Stomach smooth muscle (tissue), 2 donors: ENCODE results near the gene UBE2J2.

Experiments used
- H3K27ac ChIP-seq: one replicate; pipeline ENCODE4 v1.7.0; 2013; ENCODE audit warnings: mild to moderate bottlenecking, low read length, inconsistent platforms
- H3K27me3 ChIP-seq, 2 donors: one replicate each; pipeline ENCODE4 v1.7.0; 2013; ENCODE audit warnings: low read length in 2 of 2; ENCODE audit not compliant: insufficient read depth in 2 of 2, control insufficient read depth in 1 of 2
- H3K36me3 ChIP-seq, 2 donors: one replicate each; pipeline ENCODE4 v1.7.0; 2013; ENCODE audit warnings: low read length in 2 of 2; ENCODE audit not compliant: control insufficient read depth in 2 of 2, insufficient read depth in 2 of 2
- H3K4me1 ChIP-seq: one replicate; pipeline ENCODE4 v1.7.0; 2013; ENCODE audit warnings: low read length; ENCODE audit not compliant: control insufficient read depth, insufficient read depth
- H3K4me3 ChIP-seq, 2 donors: one replicate each; pipeline ENCODE4 v1.7.0; 2013; ENCODE audit warnings: low read length in 2 of 2
- H3K9ac ChIP-seq, 2 donors: one replicate each; pipeline ENCODE4 v1.7.0; 2013; ENCODE audit warnings: low read length in 2 of 2, mild to moderate bottlenecking in 1 of 2
- H3K9me3 ChIP-seq, 2 donors: one replicate each; pipeline ENCODE4 v1.7.0; 2013; ENCODE audit warnings: low read length in 2 of 2; ENCODE audit not compliant: control insufficient read depth in 2 of 2
- donor health status: healthy.
- donor health status: Pancreatic carcinoma.

The UBE2J2 gene

GRCh38 chr1:1220197-1220596 lies 53.5 kb downstream of the UBE2J2 start:
- Histone ChIP-seq H3K9me3 (no peaks in the 10 kb centered on the region), H3K4me1 (peaks cover 4% of the 10 kb centered on the region), H3K27me3 (no peaks in the 10 kb centered on the region), H3K4me3 (no peak overlapping the region), H3K9ac (no peak overlapping the region), H3K27ac (no peak overlapping the region), H3K36me3 (peaks cover 17 to 32% of the 10 kb centered on the region in 2 donors)

DNA sequence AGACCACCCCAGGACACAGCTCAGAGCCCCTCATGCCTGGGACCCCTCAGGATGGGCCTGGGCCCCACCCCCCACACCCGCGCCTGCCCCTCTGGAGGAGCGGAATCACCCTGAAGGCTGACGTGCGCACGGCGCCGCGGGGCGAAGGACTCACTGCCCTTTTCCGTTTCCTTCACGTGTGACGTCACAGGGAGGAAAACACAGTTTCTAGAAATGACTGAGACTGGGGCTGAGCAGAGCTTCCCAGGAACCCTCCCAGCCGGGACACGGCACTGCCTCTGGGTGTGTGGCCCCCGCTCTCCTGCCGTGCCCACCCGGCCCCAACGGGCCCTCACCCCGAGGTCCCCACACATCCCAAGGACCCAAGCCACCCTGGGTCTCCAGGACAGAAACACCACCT lies 54.3 kb downstream of the UBE2J2 start:
- Histone ChIP-seq H3K27me3 (no peaks in the 10 kb centered on the region), H3K27ac (no peak overlapping the region), H3K9ac (no peak overlapping the region), H3K4me1 (peaks cover 6% of the 10 kb centered on the region), H3K36me3 (peaks cover 17 to 26% of the 10 kb centered on the region in 2 donors), H3K9me3 (no peaks in the 10 kb centered on the region), H3K4me3 (no peak overlapping the region)

- Histone ChIP-seq H3K4me1 (peaks cover 6% of the 10 kb centered on the region), H3K4me3 (no peak overlapping the region), H3K9ac (no peak overlapping the region), H3K9me3 (no peaks in the 10 kb centered on the region), H3K27me3 (no peaks in the 10 kb centered on the region), H3K27ac (no peak overlapping the region), H3K36me3 (peaks cover 17 to 26% of the 10 kb centered on the region in 2 donors)
These were observed 55.0 kb downstream of the UBE2J2 start for GRCh38 chr1:1218524-1219200.

GRCh38 chr1:1217621-1218523 lies 55.8 kb downstream of the UBE2J2 start:
- H3K4me3 ChIP-seq = no peak overlapping the region
- H3K4me1 ChIP-seq = peaks cover 6% of the 10 kb centered on the region
- no peak overlapping the region for H3K9ac ChIP-seq
- no peaks in the 10 kb centered on the region for H3K27me3 ChIP-seq
- H3K9me3 ChIP-seq = no peaks in the 10 kb centered on the region
- peaks cover 13 to 23% of the 10 kb centered on the region in 2 donors for H3K36me3 ChIP-seq
- no peak overlapping the region for H3K27ac ChIP-seq

- Histone ChIP-seq H3K27me3 (no peaks in the 10 kb centered on the region), H3K9me3 (no peaks in the 10 kb centered on the region), H3K4me3 (no peak overlapping the region), H3K4me1 (peaks cover 6% of the 10 kb centered on the region), H3K27ac (no peak overlapping the region), H3K36me3 (peaks cover 8 to 16% of the 10 kb centered on the region in 2 donors), H3K9ac (no peak overlapping the region)
These were observed 56.7 kb downstream of the UBE2J2 start for GRCh38 chr1:1216770-1217620.

GRCh38 chr1:1215881-1216605 lies 57.6 kb downstream of the UBE2J2 start:
- H3K9me3 ChIP-seq = no peaks in the 10 kb centered on the region
- peaks cover 6% of the 10 kb centered on the region for H3K4me1 ChIP-seq
- H3K9ac ChIP-seq = no peak overlapping the region
- no peak overlapping the region for H3K4me3 ChIP-seq
- no peak overlapping the region for H3K27ac ChIP-seq
- H3K36me3 ChIP-seq = peaks cover 8 to 16% of the 10 kb centered on the region in 2 donors
- H3K27me3 ChIP-seq = no peaks in the 10 kb centered on the region

DNA sequence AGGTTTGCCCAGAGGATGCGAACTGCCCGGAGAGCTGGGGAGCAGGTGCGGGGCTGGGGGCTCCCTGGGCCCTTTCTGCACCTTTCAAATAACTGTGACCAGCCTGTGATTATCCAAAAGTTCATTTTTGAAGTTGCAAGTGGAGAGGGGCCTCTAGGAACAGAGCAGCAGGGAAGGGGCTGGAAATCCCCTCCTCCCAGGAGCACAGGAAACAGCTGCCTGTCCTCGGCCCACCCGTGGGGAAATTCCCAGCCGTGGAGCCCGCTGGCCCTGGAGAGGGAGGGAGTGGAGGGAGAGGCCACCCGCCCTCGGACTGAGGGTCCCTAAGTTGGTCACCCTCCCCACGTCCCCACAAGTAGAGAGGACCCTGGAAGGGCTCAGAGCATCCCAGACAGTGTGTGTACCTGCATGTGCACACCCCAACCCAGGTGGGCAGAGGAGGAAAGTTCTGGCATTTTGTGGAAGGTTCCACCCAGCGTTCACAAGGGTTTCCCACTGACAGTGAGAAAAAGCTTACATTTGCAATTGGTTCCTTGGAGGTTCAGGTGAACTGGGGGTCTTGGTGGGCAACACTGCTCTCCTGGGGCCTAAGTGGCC lies 58.5 kb downstream of the UBE2J2 start:
- Histone ChIP-seq H3K4me1 (peaks cover 6% of the 10 kb centered on the region), H3K36me3 (peaks cover 0 to 15% of the 10 kb centered on the region in 2 donors), H3K4me3 (no peak overlapping the region), H3K9me3 (no peaks in the 10 kb centered on the region), H3K27ac (no peak overlapping the region), H3K27me3 (no peaks in the 10 kb centered on the region), H3K9ac (no peak overlapping the region)

GRCh38 chr1:1213345-1214265 lies 60.0 kb downstream of the UBE2J2 start, which contains the start of gene TNFRSF4:
TSS of gene TNFRSF4 (minus strand) at chr1:1214153. CDS start at chr1:1214127, 26 bp downstream.
- H3K27me3 ChIP-seq = no peaks in the 10 kb centered on the region
- H3K27ac ChIP-seq = no peak within 1 kb of the TSS
- no peaks in the 10 kb centered on the region for H3K9me3 ChIP-seq
- H3K36me3 ChIP-seq = peaks cover 0 to 12% of the 10 kb centered on the region in 2 donors
- H3K9ac ChIP-seq = no peak within 1 kb of the TSS
- no peak within 1 kb of the TSS for H3K4me3 ChIP-seq
- peaks cover 6% of the 10 kb centered on the region for H3K4me1 ChIP-seq

DNA sequence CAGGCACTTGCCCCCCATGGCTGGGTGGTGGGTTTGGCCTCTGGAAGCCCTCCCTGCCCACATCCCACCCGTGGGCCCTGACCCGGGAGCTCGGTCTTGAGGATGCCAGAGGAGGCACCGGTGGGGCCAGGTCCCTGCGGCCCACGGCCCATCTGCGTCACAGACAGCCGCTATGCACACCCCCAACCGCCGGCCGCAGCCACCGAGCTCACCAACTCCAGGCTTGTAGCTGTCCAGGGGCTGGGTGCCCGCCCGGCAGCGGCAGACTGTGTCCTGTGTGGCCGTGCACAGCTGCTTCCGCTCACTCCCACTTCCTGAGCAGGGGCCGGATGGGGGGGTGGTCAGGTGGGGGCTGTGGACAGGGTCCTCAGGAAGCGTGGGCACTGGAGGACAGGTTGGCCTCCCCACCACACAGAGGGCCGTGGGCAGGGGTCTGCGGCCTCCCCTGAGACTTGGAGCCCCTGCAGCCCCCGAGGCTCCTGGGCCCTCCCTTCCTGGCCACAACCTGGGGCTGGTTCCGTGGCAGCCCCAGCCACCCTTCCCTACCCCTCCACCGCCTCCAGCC lies 60.8 kb downstream of the UBE2J2 start:
- H3K4me3 ChIP-seq = no peak overlapping the region

More for the DNA sequence above, 60.8 kb downstream of the UBE2J2 start:
- Histone ChIP-seq H3K4me1 (peaks cover 6% of the 10 kb centered on the region), H3K27ac (no peak overlapping the region), H3K36me3 (peaks cover 0 to 5% of the 10 kb centered on the region in 2 donors), H3K9me3 (no peaks in the 10 kb centered on the region), H3K9ac (no peak overlapping the region), H3K27me3 (peaks cover 0 to under 1% of the 10 kb centered on the region in 2 donors)
